Endometrial microvascular endothelial cells (primary cell): ENCODE data around the gene MCM10. TPM values are rescaled to one million over a fixed set of nuclear protein-coding genes. Genes with fewer than 3 reads are reported as not detected.

Experiments
- in situ Hi-C: cut with HindIII; loops from 2 replicates; pipeline ENCODE4 v1.10.0; 2017; ENCODE audit warnings: low sequenced_read_pairs, low pct_unique_long_range_greater_than_20kb; ENCODE audit errors: inconsistent ontology term
- total RNA-seq: library from RNA; depleted of rRNA; stranded (reverse); fragments of >200 nt; gene quantifications from one replicate; pipeline ENCODE4 v1.2.3, GENCODE V29; 2015; ENCODE audit errors: inconsistent ontology term

MCM10 gene
- total RNA-seq, 1 donor from 2014 or later, result 15.8 TPM

DNA sequence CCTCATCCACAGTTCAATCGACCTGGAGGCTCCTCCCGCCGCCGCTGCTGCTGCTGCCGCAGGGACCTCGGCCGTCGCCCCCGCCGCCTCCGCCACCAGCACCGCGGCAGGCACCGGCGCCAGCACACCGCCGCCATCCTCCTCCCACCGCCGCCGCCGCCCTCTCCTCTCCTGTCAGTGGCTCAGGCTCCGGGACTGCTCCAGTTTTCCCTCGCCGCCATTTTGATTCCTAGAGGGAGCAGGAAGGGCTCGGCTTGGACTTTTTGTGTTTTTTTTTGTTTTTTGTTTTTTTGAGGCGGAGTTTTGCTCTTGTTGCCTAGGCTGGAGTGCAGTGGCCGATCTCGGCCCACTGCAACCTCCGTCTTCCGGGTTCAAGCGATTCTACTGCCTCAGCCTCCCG, 3.0 kb upstream of the MCM10 start:
- in situ Hi-C loops, result no loop called here

DNA sequence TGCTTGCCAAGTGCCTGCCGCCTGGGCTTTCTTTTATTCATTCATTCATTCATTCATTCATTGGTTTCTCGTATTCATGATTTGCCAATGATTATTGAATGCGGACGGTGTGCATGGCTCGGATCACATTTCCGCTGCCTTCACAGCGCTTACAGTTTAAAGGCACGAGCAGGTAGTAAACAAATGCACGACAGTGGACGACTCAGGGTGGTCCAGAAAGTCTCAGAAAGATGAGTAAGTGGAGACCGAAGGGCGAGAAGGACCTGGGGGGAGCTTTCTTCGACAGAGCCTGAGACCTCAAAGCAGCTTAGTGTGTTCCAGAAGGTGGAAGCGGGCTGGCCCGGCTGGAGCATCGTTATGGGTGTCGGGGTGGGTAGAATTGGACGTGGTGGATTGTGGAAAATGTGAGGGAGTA, 506 bp downstream of the MCM10 start:
- in situ Hi-C loops, result no loop called here

DNA sequence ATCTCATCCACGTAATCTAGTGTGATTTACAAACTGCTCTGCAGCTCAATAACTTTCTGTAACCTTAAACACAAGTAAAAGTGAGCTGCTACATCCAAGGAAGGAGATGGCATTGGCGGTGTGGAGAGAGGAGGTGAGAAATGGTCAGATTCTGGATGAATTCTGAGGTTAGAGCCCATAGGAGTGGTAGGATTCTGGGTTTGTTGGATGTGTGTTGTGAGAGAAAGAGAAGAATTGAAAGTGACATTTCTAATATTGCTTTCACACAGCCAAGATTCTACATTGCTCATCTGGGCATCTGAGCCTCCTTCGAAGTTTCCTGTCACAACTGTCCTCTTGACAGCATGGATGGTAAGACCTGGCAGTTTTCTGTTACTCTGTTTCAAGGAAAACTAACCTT, 2.5 kb downstream of the MCM10 start:
- in situ Hi-C loops, result no loop called here

DNA sequence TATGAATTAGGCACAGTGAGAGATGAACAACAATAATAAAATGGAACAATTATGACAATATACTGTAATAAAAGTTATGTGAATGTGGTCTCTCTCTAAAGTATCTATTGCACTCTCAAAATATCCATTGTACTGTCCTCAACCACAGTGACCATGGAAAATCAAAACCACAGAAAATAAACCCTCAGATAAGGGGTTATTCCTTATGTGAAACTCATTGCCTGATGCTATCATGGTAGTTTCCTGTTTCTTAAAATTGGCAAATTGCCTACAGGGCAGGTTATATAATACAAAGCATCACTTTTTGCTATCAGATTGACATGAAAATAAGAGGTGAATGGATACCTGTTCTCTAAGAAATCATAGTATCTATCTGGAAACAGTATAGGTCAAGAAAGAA, 3.8 kb downstream of the MCM10 start:
- in situ Hi-C loops, result no loop called here

DNA sequence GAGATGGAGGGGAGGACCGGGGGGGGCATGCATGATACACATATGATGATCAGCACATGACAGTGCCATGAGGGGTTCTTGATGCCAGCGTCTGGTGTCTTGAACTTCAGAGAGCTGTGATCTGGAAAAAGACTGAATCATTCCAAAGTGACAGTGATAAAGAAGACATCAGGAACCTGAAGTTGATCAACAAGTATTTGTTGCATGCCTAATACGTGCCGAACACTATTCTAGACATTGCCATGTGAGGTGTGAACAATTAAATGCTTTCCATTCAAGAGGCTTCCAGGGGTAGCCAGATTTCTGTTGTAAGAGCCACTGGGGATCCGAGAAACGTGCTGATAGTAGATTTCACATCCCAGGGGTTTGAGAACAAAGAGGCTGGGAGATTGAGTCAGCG, 6.2 kb downstream of the MCM10 start:
- in situ Hi-C loops, result no loop called here

DNA sequence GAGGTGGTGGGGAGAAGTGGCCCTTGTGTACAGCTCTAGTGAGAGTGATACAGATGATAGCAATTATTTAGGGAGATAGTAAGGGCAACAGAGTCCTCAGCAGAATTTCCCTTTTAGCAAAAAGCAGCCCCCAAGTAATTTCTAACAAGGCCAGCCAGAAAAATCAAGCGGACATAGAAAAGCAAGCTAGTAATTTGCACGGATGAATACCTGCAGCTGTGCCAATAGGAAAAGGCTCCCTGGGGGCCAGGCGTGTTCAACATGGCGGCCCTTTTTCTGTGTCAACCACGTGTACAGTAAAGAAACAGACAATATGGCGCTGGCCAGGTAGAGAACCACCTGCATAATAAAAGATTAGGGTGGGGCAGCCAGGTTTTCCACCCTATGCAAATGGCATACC, 7.4 kb downstream of the MCM10 start:
- in situ Hi-C loops, result no loop called here

DNA sequence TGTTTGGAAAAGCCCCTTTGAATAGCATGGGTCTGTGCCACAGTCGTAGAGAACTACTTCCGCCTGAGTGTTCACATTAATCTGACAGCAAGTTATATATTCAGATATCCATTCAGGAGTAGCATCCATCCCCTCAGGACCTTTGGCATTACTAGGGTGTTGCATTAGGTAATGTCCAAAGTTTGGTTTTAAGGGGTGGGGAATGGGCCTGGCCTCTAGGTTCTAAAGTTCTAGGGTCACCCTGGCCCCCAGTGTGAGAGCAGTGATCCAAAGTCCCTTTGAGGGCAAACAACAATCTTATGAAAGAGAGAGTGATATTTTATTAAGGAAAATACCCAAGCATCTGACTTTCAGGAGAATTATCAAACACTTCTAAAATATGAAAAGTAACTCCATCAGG, 12.3 kb downstream of the MCM10 start:
- in situ Hi-C loops, result no loop called here

DNA sequence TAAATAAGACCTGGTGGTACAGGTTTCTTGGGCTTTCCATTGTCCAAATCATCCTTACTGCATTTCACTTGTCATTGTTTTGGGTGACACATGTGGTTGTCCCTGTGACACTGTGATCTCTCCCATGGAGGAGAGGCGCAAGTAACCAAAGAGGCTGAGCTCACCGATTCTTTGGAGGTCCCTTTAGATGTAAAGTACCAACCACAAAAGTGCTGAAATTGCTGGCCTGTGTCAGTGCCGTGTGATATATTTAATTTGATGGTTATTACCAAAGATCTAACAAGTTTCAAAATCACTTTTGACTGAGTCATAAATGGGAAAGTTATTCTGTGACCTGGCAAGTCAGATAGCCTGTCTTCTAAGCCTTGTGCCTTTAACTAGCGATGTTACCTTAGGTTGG, 19.4 kb downstream of the MCM10 start:
- in situ Hi-C loops, result no loop called here

DNA sequence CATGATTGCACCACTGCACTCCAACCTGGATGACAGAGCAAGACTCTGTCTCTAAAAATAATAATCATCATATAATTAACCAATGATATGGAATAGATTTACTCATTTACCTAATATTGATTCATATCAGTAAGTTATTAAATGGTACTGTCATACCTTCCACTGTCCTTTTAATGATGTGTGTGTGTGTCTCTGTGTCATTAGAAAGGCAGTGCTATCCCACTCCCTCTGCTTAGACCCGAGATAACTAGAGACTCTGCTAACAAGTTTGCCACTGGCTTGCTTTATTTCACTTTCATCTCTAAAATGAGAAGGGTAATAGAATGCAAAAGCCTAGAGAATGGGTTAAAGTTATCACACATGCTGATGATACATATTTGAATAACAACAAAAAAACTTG, 21.1 kb downstream of the MCM10 start:
- in situ Hi-C loops, result no loop called here

DNA sequence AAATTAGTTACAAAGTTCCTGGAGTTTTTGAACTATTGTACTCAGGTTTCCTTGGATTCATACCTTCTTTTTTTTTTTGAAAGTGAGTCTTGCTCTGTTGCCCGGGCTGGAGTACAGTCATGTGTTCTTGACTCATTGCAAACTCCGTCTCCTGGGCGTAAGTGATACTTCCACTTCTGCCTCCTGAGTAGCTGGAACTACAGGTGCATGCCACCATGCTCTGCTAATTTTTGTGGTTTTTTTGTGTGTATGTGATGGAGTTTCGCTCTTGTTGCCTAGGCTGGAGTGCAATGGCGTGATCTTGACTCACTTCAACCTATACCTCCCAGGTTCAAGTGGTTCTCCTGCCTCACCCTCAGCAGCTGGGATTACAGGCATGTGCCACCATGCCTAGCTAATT, 22.3 kb downstream of the MCM10 start:
- in situ Hi-C loops, result no loop called here

DNA sequence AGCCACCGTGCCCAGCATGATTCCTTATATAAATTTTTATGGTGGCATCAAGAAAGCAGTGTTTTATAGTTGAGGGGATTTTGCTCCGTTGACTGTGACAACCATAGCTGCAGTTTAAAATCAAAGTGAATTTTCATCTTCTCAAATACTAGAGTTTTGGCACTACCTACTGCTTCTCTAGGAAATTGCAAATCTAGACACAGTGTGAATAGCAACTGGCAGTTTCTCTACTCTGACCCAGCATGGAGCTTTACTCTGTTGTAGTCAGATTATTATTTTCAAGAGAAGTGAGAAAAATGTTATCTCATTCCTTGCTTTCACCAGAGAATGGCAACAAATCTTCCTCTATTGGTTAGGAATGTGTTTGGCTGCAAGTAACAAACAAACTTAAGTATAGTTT, 22.9 kb downstream of the MCM10 start:
- in situ Hi-C loops, result no loop called here

DNA sequence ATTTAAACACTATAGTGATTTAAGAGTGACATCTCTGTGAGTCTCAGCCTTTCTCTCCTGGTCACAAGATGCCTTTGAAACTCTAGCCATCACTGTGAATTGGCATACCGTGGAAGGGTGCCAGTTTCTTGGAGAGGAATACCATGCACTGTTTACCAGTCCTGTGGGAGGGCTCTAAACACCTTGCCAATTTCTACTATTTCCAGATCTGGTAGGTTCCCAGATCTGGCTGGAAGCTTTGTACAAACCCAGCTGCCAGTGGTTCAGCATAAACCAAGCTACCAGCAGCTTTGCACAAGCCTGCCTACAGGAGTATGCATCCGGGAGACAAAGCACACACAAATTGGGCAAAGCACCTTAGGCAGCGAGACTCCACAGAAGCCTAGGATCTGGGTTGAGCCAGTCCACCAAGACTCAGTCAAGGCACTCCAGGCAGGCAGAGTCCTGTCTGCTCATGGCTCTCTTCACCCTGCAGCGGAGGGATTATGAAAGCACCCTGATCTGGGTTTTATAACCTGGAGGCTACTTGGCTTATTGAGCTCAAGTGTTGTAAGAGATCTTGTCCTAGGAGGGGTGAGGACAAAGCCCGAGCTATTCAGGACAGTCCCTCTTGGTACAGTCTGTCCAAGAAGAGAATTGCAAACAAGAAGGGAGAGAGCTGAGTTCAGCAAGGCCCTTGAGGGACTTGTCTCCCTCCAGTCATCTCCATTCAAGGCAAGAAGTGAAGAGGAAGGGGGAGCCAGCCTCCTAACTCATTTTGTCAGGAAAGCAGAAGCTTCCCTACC, 23.6 kb downstream of the MCM10 start:
- in situ Hi-C loops, result no loop called here

DNA sequence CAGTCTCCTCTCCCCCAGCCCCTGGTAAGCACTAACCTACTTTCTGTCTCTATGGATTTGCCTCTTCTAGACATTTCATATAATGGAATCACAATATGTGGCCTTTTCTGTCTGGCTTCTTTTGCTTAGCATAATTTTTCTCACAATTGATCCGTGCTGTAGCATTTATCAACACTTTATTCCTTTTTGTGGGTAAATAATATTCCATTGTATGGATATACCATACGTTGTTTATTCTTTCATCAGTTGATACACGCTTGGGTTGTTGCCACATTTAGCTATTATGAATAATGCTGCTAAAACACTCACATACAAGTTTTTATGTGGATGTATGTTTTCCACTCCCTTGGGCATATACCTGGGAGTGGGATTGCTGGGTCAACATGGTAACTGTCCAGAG, 25.8 kb downstream of the MCM10 start:
- in situ Hi-C loops, result no loop called here

DNA sequence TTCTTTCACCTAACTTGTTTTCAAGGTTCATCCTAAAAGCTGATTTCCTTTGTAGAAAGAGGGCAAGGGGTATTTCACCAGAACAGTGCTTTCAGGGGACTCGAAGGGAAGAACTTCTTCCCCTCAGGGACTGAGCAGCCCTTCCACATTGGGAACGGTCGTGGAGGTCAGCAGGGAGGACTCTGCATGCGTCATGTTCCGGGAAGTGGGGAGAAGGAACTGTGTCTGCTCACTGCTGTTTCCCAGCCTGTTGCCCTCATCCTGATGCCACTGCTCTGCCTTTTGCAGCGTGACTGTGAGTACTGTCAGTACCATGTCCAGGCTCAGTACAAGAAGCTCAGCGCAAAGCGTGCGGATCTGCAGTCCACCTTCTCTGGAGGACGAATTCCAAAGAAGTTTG, 27.2 kb downstream of the MCM10 start:
- in situ Hi-C loops, result no loop called here

DNA sequence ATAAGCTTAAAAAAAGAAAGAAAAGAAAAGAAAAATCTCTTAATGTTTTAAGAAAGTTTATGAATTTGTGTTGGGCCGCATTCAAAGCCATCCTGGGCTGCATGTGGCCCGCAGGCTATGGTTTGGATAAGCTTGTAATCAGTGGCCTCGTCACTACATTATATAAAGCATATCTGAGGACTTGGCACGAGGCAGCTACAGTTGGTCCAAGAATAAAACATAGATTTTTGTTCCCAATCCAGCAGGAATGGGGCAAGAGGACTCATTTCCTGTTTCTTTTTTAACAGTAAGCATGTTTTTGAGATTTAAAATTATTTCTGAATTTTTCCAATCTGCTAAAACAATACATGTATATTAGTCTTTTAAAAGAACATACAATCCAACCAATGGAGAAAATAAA, 28.6 kb downstream of the MCM10 start:
- in situ Hi-C loops, result no loop called here

DNA sequence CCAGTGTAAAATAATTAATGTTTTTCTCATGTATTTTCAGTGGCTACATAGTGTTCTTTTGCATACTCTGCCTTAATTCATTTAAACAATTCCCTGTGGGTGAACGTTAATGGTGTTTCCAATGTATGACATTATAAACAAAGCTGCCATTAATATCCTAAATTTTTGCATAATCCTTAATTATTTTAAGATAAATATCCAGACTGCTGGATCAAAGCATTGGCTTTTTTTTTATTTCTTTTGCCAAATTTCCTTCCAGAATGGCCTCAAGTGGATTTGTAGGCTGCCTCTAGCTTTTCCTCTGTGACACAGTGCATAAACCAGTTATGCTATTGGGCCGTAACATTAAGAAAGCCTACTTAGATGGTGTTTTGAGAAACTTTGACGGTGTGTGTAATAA, 29.5 kb downstream of the MCM10 start:
- in situ Hi-C loops, result no loop called here

DNA sequence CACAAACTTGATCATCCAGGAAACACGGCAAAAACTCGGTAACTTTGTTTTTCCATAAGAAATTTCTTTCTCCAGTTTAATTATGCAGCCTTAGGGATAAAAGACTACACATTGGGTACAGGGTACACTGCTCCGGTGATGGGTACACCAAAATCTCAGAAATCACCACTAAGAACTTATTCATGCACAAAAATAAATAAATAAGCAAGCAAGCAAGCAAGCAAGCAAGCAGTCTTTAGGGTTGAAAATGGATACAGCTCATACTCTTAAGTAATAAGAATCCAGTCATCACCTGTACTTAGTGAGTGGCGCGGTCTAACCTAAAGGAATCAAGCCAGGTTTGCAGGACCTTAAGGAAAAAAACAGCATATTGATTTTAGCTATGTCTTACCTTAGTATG, 30.0 kb downstream of the MCM10 start:
- in situ Hi-C loops, result no loop called here

DNA sequence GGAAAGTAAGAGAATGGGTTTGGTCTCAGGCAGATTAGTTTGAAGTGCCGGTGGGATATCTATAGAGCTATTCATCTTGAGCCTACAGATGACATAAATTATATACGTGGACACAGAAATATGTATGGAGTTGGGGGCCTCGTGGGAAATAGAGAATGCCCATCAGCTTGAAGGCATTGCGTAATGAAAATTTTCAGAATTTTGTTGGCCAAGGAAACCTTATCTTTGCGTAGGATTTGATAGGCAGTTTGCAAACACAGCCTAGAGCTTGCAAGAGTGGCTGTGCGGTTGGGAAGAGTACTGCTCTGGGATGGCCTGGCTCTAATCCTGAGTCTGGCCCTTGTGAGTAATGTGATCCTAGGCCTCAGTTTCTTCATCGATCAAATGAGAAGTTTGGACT, 32.3 kb downstream of the MCM10 start:
- in situ Hi-C loops, result no loop called here

DNA sequence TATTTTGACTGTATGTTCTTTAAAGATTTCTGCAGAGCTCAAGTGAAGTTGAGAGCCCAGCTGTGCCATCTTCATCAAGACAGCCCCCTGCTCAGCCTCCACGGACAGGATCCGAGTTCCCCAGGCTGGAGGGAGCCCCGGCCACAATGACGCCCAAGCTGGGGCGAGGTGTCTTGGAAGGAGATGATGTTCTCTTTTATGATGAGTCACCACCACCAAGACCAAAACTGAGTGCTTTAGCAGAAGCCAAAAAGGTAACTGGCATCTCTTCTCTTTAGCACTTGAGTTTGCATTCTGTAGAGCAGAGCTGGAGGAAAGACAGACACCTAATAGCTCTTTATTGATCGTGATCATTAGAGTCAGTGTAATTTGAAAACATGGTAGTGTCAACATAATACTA, 33.7 kb downstream of the MCM10 start:
- in situ Hi-C loops, result no loop called here

DNA sequence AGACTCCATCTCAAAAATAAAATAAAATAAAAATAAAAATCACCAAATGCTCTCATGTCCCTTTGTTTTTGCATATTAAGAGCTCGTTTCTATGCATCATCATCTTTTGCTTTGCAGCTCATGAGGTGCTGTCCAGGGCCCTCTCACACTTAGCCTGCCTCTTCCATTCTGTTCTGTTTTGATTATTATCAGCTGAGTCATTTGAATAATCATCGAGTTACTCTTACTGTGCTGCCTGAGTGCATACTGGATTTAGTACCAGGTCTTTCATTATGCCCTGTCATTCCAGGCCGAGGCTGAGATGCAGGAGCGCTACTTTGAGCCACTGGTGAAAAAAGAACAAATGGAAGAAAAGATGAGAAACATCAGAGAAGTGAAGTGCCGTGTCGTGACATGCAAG, 39.8 kb downstream of the MCM10 start:
- in situ Hi-C loops, result no loop called here

DNA sequence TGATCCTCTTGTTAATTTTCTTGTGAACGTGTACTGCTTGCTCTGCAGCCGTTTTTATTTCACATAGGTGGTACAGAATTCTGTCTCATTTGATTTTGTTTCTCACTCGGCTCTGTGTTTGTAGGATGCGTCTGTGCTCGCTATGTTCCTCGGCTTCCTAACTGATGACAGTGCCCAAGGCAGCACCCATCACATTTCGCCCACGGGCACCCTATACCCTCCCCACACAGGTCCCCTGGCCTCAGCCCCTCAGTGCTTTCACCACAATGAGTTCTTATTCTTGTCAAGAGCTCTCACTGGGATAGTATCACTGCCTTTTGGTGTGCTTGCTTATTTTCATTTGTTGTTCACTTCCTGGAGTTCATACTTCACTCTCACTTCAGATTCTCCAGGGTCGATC, 44.7 kb downstream of the MCM10 start:
- in situ Hi-C loops, result no loop called here
